Adrenal gland (tissue), 12 donors: Measurements from ENCODE around the gene TM4SF20. TPM values are rescaled to one million over a fixed set of nuclear protein-coding genes. Genes with fewer than 3 reads are reported as not detected.
"Not testable (repeated sequence)": the region's sequence is repeated elsewhere in the genome, so short reads cannot be mapped to it uniquely, and the experiment has no call there.

Experiments
- DNase-seq, 7 donors: peaks; one replicate each; pipeline ENCODE4 v3.0.0-alpha.2; 2019 to 2020
- H3K27ac ChIP-seq, 5 donors: fragments of 200-600 bp; sonication (generic) in 4 of 5; 1 replicate in 3 of 5; 2 replicates in 2 of 5; pipeline versions ENCODE4 v1.5.1 to v1.8.0; 2016 to 2020; ENCODE audit warnings: mild to moderate bottlenecking in 1 of 5
- H3K27me3 ChIP-seq: fragments of 200-600 bp; 2 replicates; pipeline ENCODE4 v1.8.0; 2021
- H3K36me3 ChIP-seq, 2 donors: fragments of 200-600 bp; replicated peaks in 1 of 2; 1 replicate in 1 of 2; 2 replicates in 1 of 2; pipeline versions ENCODE4 v1.5.1 to v1.8.0; 2018 to 2022
- H3K4me1 ChIP-seq, 2 donors: fragments of 200-600 bp; replicated peaks in 1 of 2; 1 replicate in 1 of 2; 2 replicates in 1 of 2; pipeline versions ENCODE4 v1.5.1 to v1.8.0; 2018 to 2021
- H3K4me3 ChIP-seq, 4 donors: fragments of 200-600 bp; sonication (generic) in 3 of 4; one replicate each; pipeline ENCODE4 v1.5.1; 2016 to 2018
- H3K9me3 ChIP-seq, 3 donors: fragments of 200-600 bp; sonication (generic) in 1 of 3; replicated peaks in 1 of 3; 1 replicate in 2 of 3; 2 replicates in 1 of 3; pipeline versions ENCODE4 v1.5.1 to v1.8.0; 2016 to 2021
- CTCF ChIP-seq, 6 experiments: fragments of 450-650 bp in 4 of 6; fragments of 200-600 bp in 2 of 6; sonication (generic) in 1 of 6; IDR thresholded peaks; 1 replicate in 5 of 6; 2 replicates in 1 of 6; pipeline versions ENCODE4 v1.5.1 to v1.8.0; 2016 to 2021; ENCODE audit warnings: antibody characterized with exemption in 6 of 6, mild to moderate bottlenecking in 2 of 6, moderate library complexity in 1 of 6
- POLR2A ChIP-seq, 2 donors: fragments of 450-650 bp; IDR thresholded peaks; one replicate each; pipeline ENCODE4 v1.6.1; 2017; ENCODE audit warnings: antibody characterized with exemption in 2 of 2, mild to moderate bottlenecking in 2 of 2, moderate library complexity in 1 of 2
- WGBS, 4 donors: extraction: QIAGEN DNeasy Blood & Tissue Kit in 2 of 4; methylation state at CpG; one replicate each; pipeline versions ENCODE4 v1.1.5 to v1.1.7; 2013 to 2017; 5-methylcytosine and 5-hydroxymethylcytosine counted together
- intact Hi-C, 2 donors: fragments of 100-400 bp; cut with DNase I; formaldehyde crosslinking; loops; one replicate each; pipeline versions ENCODE4 v1.14.1 to v1.15.0; 2022 to 2023
- polyA plus RNA-seq, 3 donors: library from polyadenylated mRNA; stranded (reverse); fragments of 200-250 nt in 2 of 3; fragments of 350-450 nt in 1 of 3; fragmentation: Illumina TruSeq in 1 of 3; extraction: RNeasy Lipid Tissue Mini Kit (QIAGEN cat#74804) in 1 of 3; gene quantifications; one replicate each; pipeline ENCODE4 v1.2.3, GENCODE V29; 2013 to 2014
- total RNA-seq, 9 donors: library from RNA; depleted of rRNA in 4 of 9; stranded (reverse); fragments of >200 nt in 4 of 9; fragments of 120-200 nt in 1 of 9; fragmentation: NEBNext Ultra II Directional in 1 of 9; extraction: Animal tissue kit (Norgen Biotek cat#: 25700) in 1 of 9; gene quantifications; one replicate each; pipeline versions ENCODE4 v1.1.0 to v1.2.4, GENCODE V29; 2013 to 2023
- donor health status: healthy with polysubstance abuse.
- donor health status: Bipolar disorder and iron deficiency.
- donor health status: DM: yes; HTN: yes; CAD: no.
- donor health status: DM: no; HTN: no; CAD: no.
- donor health status: DM: no; HTN: no; CAD: no.
- donor health status: DM: yes; HTN: yes; CAD: no.

Gene TM4SF20
- total and polyA plus RNA-seq, 12 donors: 0.14 TPM; not detected in 11

- TF ChIP-seq POLR2A (IDR thresholded peaks at IDR 0.05) (no peak), CTCF (IDR thresholded peaks at IDR 0.05) (no peak)
- no peaks in the 10 kb centered on the region for H3K27me3 ChIP-seq
- no peaks in the 10 kb centered on the region for H3K36me3 ChIP-seq
- intact Hi-C loops: no loop called here
- peaks cover 7 to 10% of the 10 kb centered on the region in 2 donors for H3K4me1 ChIP-seq
- no peak overlapping the region for H3K4me3 ChIP-seq
- WGBS, 4 donors: 71 to 80% (median 75%) methylated on average over 7 of the region's 7 CpGs
- no peak for DNase-seq
- H3K9me3 ChIP-seq: no peaks in the 10 kb centered on the region
- no peak overlapping the region for H3K27ac ChIP-seq
Measured at GRCh38 chr2:227388537-227389011, 9.5 kb upstream of the TM4SF20 start.

- H3K27me3 ChIP-seq, H3K9me3 ChIP-seq, H3K4me1 ChIP-seq, DNase-seq, H3K36me3 ChIP-seq, H3K4me3 ChIP-seq, H3K27ac ChIP-seq, intact Hi-C loops: not testable (repeated sequence)
- 80 to 91% (median 87%) methylated on average over 1 to 7 of the region's 7 CpGs for WGBS, 4 donors
Measured at GRCh38 chr2:227387583-227387982, 8.5 kb upstream of the TM4SF20 start, which contains the start of gene SCYGR1. SCYGR1 (minus strand) TSS chr2:227387949; CDS start chr2:227387949, 0 bp downstream.

- TF ChIP-seq POLR2A (IDR thresholded peaks at IDR 0.05): no peak
- TF ChIP-seq CTCF (IDR thresholded peaks at IDR 0.05): no peak
- Histone ChIP-seq H3K4me3 (no peak overlapping the region), H3K27ac (no peak overlapping the region), H3K27me3 (no peaks in the 10 kb centered on the region), H3K36me3 (no peaks in the 10 kb centered on the region), H3K4me1 (peaks cover 7 to 10% of the 10 kb centered on the region in 2 donors), H3K9me3 (no peaks in the 10 kb centered on the region)
- 81 to 87% (median 86%) methylated on average over 6 of the region's 6 CpGs for WGBS, 4 donors
- DNase-seq: no peak
- intact Hi-C loops: no loop called here
Measured at GRCh38 chr2:227386630-227387029, 7.5 kb upstream of the TM4SF20 start.

GRCh38 chr2:227383686-227384085 is 4.6 kb upstream of the TM4SF20 start:
- intact Hi-C loops: no loop called here
- Histone ChIP-seq H3K9me3 (no peaks in the 10 kb centered on the region), H3K27me3 (no peaks in the 10 kb centered on the region), H3K36me3 (no peaks in the 10 kb centered on the region), H3K4me3 (no peak overlapping the region), H3K27ac (no peak overlapping the region), H3K4me1 (peaks cover 7 to 10% of the 10 kb centered on the region in 2 donors)
- WGBS, 4 donors: 72 to 81% (median 76%) methylated on average over 3 of the region's 3 CpGs
- DNase-seq: no peak
- TF ChIP-seq POLR2A (IDR thresholded peaks at IDR 0.05) (no peak), CTCF (IDR thresholded peaks at IDR 0.05) (no peak)

GRCh38 chr2:227382241-227382835 is 3.2 kb upstream of the TM4SF20 start:
- H3K4me1 ChIP-seq, H3K9me3 ChIP-seq, H3K36me3 ChIP-seq, H3K4me3 ChIP-seq, H3K27ac ChIP-seq, DNase-seq, intact Hi-C loops, H3K27me3 ChIP-seq: not testable (repeated sequence)
- WGBS, 4 donors: 85 to 92% (median 89%) methylated on average over 2 of the region's 2 CpGs
